ENCODE data around the gene FKBP8. TPM values are rescaled to one million over a fixed set of nuclear protein-coding genes. Genes with fewer than 3 reads are reported as not detected.
A peak's percentile ranks its signal among the peaks of the same experiment; 100 is the strongest.
"Not testable (repeated sequence)": the region's sequence is repeated elsewhere in the genome, so short reads cannot be mapped to it uniquely, and the experiment has no call there.

Gene FKBP8
- total RNA-seq, 1 experiment from 2014 or later: 487 TPM

- in situ Hi-C loops (cut with HindIII; ENCODE audit: low pct_unique_long_range_greater_than_20kb, low sequenced_read_pairs): no loop called here
- DNase-seq (ENCODE audit: low read depth): no peak
Observed at GRCh38 chr19:18566953-18567352, 23.6 kb upstream of the FKBP8 start.

DNA sequence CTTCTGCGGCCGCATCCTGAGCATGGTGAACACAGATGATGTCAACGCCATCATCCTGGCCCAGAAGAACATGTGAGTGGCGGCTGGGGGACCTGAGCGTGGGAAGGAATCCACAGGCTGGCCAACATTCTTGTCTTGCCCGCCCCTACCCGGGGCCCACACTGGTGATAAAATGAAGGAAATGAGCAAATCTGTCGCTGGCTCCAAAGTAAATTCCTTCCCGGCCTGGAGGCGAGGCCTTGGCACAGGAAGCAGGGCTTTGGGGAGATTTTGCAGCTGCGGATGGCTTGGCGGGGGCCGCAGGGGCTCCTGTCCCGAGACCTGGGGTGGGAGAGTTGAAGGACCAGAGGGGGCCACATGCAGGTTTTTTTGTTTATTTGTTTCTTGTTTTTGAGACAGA, 18.7 kb upstream of the FKBP8 start:
- in situ Hi-C loops (cut with HindIII; ENCODE audit: low pct_unique_long_range_greater_than_20kb, low sequenced_read_pairs): no loop called here

GRCh38 chr19:18559685-18560084, 16.3 kb upstream of the FKBP8 start:
- in situ Hi-C loops (cut with HindIII; ENCODE audit: low pct_unique_long_range_greater_than_20kb, low sequenced_read_pairs): no loop called here
- DNase-seq (ENCODE audit: low read depth): no peak

More for the DNA sequence above, 18.7 kb upstream of the FKBP8 start:
- DNase-seq (ENCODE audit: low read depth): no peak

DNA sequence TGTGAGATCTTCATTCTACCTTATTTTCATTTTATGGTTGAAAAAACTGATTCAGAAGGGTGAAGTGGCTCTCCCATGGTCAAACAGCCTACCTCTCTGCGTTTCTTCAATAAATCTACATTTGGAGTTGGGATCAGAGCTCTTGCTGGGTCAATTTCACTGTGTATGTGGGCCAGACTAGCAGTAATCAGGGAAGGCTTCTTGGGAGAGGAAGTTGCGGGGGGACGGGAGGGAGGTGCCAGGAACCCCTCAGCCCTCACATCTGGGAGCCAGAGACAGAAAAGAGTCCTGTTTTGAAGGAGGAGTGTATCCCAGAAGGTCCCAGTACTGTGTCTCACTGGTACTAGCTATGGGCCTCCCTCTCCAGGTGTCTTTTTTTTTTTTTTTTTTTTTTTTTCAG, 15.2 kb upstream of the FKBP8 start:
- in situ Hi-C loops (cut with HindIII; ENCODE audit: low pct_unique_long_range_greater_than_20kb, low sequenced_read_pairs): no loop called here
- no peak for DNase-seq (ENCODE audit: low read depth)

DNA sequence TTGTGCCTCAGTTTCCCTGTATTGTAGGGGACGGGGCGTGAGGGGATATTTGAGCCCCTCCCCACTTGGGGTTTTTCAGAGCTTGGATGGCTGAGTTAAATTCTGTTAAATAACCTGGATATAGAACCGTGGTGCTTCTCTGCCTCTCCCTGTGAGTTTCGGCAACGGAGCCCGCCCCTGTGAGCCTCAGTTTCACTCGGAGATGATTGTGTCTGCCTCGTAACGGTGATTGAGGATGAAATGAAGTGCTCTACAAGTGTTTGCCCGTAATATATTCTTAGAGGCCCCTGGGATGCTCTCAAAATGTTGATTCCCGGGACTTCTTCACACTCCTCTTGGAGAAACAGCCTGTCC, 14.8 kb upstream of the FKBP8 start:
- DNase-seq (ENCODE audit: low read depth): no peak
- in situ Hi-C loops (cut with HindIII; ENCODE audit: low pct_unique_long_range_greater_than_20kb, low sequenced_read_pairs): no loop called here

DNA sequence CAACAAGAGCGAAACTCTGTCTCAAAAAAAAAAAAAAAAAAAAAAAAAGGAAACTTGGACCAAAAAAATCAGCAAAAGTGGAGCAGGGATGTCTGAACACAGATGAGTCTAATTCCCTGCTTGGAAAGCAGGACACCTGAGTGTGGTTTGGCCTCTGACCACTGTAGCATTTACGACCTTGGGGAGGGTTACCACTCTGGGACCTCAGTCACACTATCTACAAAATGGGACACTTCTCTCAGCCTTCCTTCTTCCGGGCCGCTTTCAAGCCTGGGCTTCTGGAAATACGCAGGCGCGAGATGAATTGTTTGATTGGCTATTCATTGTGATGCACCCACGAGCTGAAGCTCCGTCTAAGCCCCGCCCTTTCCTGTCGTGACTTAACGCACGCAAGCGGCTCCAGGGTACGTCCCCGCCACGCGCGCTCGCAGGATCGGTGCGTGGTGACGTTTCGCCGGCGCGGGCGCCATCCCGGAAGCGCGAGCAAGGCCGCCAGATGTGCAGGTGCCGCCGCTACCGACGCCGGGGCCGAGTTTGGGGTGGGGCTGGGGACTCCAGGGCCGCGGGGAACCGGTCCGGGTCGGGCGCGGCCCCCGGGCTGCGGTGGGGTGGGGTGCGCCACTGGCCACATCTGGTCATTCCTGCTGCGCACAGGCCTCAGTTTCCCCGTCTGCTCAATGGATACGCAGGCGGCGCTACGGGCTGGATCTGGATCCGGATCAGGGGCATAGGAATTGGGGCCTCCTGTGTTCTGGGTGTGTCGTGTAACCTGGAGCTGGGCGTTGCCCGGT, 14.2 kb upstream of the FKBP8 start, which contains the start of gene KXD1:
TSS of gene KXD1 (plus strand) at position 460 of the 791 bp plus-strand sequence. CDS start 4,187 bp downstream, outside the sequence.
- DNase-seq (ENCODE audit: low read depth): peak; percentile 92
- in situ Hi-C loops (cut with HindIII; ENCODE audit: low pct_unique_long_range_greater_than_20kb, low sequenced_read_pairs): no loop called here

- in situ Hi-C loops (cut with HindIII; ENCODE audit: low pct_unique_long_range_greater_than_20kb, low sequenced_read_pairs): no loop called here
- no peak for DNase-seq (ENCODE audit: low read depth)
Observed at GRCh38 chr19:18551631-18552030, 8.3 kb upstream of the FKBP8 start.

GRCh38 chr19:18543814-18544475, 572 bp upstream of the FKBP8 start:
- DNase-seq (ENCODE audit: low read depth): peak; percentile 66
- in situ Hi-C loops (cut with HindIII; ENCODE audit: low pct_unique_long_range_greater_than_20kb, low sequenced_read_pairs): no loop called here

DNA sequence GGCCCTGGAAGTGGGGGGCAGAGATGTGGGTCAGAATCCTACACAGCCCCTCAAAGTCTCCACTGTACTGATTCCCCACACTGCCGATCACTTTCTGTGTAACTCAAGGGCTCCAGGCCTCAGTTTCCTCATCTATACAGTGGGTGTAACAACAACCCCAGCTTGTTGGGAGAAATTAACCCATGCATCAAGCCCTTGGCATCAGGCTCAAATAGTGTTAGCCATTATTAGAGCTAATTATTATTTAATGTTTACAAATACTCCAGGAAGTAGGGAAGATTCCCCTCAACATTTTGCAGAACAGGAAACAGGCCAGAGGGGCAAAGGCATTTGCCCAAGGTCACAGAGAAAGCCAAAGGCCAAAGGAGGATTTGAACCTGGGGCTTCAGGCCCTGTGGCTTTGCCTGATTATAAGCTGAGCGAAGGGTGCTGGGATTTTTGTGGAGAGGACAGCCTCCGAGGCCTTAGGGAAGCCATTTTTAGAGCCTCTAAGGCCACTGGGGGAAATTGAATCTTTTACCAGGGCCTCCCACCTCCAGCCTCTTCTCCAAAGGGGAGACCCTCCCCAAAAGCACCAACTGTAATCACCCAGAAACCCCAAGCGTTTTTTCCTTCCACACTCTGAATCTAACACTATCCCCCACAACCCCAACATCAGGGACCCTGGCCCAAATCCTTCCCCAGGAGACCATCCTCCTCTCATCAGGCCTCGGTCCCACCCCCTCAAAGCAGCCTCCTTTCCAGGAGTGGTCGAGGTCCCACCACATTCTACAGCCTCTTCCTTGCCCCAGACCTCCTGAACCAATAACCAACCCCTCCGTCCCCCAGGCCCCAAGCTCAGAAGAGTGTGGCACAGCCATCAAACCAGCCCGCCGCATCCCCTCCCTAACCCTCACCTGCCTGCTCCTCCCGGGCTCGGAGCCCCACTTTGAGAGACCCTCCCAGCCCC, 1.1 kb downstream of the FKBP8 start:
- in situ Hi-C loops (cut with HindIII; ENCODE audit: low pct_unique_long_range_greater_than_20kb, low sequenced_read_pairs): no loop called here
- DNase-seq (ENCODE audit: low read depth): no peak

DNA sequence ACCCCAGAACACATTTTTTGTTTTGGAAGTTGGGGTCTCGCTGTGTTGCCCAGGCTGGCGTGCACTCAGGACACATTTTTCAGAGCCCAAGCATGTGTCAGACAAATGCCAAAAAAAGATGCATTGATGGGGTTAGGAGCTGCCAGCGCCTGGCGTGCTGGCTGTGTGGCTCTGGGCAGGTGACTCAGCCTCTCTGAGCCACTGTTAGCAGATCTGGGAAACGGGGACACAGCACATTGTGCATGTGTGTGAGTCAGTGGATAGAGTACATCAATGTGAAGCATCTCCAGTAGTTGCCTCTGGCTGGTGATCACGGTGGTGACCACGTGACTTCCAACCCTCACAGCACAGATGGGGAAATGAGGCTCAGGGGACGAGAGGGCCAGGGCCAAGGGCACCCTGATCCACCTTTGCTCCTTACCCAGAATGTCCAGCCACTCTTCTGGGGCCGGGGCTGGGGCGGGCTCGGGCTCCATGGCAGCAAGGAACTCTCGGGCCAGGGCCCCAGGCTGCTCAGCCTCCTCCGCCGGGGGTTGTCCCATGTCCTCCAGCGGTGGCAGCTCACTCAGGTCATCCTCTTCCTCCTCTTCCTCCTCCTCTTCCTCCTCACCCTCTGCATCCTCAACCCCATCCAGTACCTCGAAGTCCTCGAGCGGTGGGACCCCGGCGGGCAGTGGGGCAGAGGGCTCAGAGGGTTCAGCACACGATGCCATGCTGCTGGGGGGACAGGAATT, 1.9 kb downstream of the FKBP8 start:
- in situ Hi-C loops (cut with HindIII; ENCODE audit: low pct_unique_long_range_greater_than_20kb, low sequenced_read_pairs): no loop called here

GRCh38 chr19:18540200-18540599, 3.2 kb downstream of the FKBP8 start:
- DNase-seq (ENCODE audit: low read depth); in situ Hi-C loops (cut with HindIII; ENCODE audit: low pct_unique_long_range_greater_than_20kb, low sequenced_read_pairs): not testable (repeated sequence)

More for the DNA sequence above, 1.9 kb downstream of the FKBP8 start:
- no peak for DNase-seq (ENCODE audit: low read depth)

- no peak for DNase-seq (ENCODE audit: low read depth)
- in situ Hi-C loops (cut with HindIII; ENCODE audit: low pct_unique_long_range_greater_than_20kb, low sequenced_read_pairs): no loop called here
Observed at GRCh38 chr19:18539372-18539771, 4.0 kb downstream of the FKBP8 start.

- no peak for DNase-seq (ENCODE audit: low read depth)
- in situ Hi-C loops (cut with HindIII; ENCODE audit: low pct_unique_long_range_greater_than_20kb, low sequenced_read_pairs): no loop called here
Observed at GRCh38 chr19:18538115-18538514, 5.3 kb downstream of the FKBP8 start.

- no peak for DNase-seq (ENCODE audit: low read depth)
- in situ Hi-C loops (cut with HindIII; ENCODE audit: low pct_unique_long_range_greater_than_20kb, low sequenced_read_pairs): no loop called here
Observed at GRCh38 chr19:18537431-18537830, 5.9 kb downstream of the FKBP8 start.

GRCh38 chr19:18536475-18536874, 6.9 kb downstream of the FKBP8 start:
- in situ Hi-C loops (cut with HindIII; ENCODE audit: low pct_unique_long_range_greater_than_20kb, low sequenced_read_pairs): no loop called here
- no peak for DNase-seq (ENCODE audit: low read depth)

GRCh38 chr19:18533058-18533457, 10.3 kb downstream of the FKBP8 start:
- DNase-seq (ENCODE audit: low read depth): no peak
- in situ Hi-C loops (cut with HindIII; ENCODE audit: low pct_unique_long_range_greater_than_20kb, low sequenced_read_pairs): no loop called here

DNA sequence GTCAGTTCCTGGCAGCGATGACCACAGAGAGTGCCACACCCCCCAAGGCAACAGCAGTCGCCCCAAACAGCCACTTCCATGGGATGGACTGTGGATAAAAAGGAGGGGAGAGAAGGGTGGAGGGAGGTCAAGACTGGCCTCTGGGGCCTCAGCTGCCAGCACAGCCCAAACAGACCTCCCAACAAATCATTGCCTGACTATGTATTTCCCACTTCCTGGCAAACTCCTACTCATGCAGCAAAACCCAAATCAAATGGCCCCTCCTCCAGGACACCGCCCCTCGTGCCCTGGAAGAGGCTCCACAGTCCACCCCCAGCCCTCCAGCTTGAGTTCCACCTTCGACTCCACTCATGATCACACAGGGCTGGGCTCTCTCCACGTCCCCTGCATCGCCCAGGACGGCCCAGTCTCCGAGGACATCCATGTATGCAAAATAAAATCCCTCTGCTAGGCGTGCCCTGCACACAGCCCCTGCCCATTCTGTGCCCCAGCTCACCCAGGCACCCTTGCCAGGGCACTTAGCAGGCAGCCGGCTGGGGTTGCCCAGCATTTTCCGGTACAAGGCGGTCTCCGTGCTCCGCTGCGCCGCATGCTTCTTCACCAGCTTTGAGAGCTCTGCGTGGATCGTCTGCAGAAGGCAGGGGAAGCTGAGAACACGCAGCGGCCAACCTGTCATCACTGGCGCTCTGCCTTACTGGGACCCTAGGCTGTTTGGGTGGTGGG, 11.0 kb downstream of the FKBP8 start:
- in situ Hi-C loops (cut with HindIII; ENCODE audit: low pct_unique_long_range_greater_than_20kb, low sequenced_read_pairs): no loop called here

More for the DNA sequence above, 11.0 kb downstream of the FKBP8 start:
- no peak for DNase-seq (ENCODE audit: low read depth)

Measured in Caki2 (cell line).